Activated T-helper 1 cell treated with anti-CD3 and anti-CD28 coated beads, Interleukin-12 subunit alpha, Interleukin-12 subunit beta, Interleukin-2, Interleukin-4 antibody, amounts not matched to agents 30 ng/mL and 10 ng/mL and 1 ng/mL, durations not matched to agents 14 hours and 24 hours and 36 hours (primary cell): ENCODE measurements around the gene AKAP8L. TPM values are rescaled to one million over a fixed set of nuclear protein-coding genes. Genes with fewer than 3 reads are reported as not detected.

ENCODE experiments used
- DNase-seq: peaks from one replicate; pipeline ENCODE4 v3.0.0; 2021; ENCODE audit warnings: low spot score
- H3K27ac Mint-ChIP-seq: one replicate; pipeline ENCODE4 v1.8.0; 2021; ENCODE audit warnings: mild to moderate bottlenecking, mixed read lengths
- H3K27me3 Mint-ChIP-seq: one replicate; pipeline ENCODE4 v1.8.0; 2022; ENCODE audit warnings: mild to moderate bottlenecking, moderate library complexity, mixed read lengths; ENCODE audit not compliant: insufficient read depth
- H3K36me3 Mint-ChIP-seq: one replicate; pipeline ENCODE4 v1.8.0; 2021; ENCODE audit warnings: low read depth, mixed read lengths
- H3K4me1 Mint-ChIP-seq: one replicate; pipeline ENCODE4 v1.8.0; 2021; ENCODE audit warnings: low read depth, mixed read lengths
- H3K4me3 Mint-ChIP-seq: one replicate; pipeline ENCODE4 v1.8.0; 2021; ENCODE audit warnings: mild to moderate bottlenecking, moderate library complexity, mixed read lengths
- H3K9me3 Mint-ChIP-seq: one replicate; pipeline ENCODE4 v1.8.0; 2021; ENCODE audit warnings: mixed read lengths
- intact Hi-C: fragments of 100-400 bp; cut with micrococcal nuclease; formaldehyde crosslinking; loops from one replicate; pipeline ENCODE4 v1.15.1; 2024
- total RNA-seq: library from RNA; stranded (reverse); gene quantifications from 2 replicates; pipeline ENCODE4 v1.2.3, GENCODE V29; 2022

AKAP8L gene
- total RNA-seq, 1 donor from 2014 or later, result 77.9 TPM

DNA sequence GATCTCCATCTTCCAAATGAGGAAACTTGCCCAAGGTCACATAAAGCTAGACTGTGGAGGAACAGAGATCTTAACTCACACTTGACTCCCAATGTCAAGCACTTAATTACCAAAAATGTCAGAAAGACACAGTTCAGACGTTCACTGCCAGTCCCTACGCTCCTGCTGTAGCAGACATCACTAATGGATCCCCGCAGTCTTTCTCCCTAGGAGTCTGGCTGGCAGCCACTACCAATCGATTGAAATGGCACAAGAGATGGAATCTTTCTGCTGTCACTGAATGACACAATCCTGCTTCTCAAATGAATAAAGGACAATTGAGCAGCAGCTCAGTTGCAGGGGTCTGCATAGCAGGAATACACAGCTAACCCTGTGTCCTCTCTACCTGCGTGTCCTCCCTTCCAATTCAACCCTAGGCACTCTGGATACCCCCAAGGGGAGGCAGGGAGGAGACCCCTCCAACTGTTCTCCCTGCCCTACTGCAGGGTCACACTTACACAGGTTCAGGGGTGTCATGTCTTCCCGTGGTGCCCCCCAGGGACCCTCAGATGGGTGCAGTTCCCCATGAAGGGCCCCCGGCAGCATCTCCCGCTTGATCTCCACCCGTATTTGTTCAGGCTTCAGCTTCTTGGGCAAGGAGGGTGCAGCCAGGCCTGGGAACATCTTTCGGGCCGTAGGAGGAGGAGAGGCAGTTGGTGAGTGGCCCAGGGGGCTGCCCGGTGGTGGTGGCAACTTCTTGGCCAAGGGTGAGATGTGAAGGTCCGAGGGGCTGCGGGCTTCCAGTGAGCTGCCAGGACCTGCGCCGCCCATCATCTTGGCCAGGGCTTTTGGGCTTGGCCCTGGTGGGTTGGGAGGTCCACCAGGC is 7.9 kb upstream of the AKAP8L start:
- peaks cover 47% of the 10 kb centered on the region for H3K36me3 Mint-ChIP-seq
- H3K4me1 Mint-ChIP-seq, result peaks cover 24% of the 10 kb centered on the region

DNA sequence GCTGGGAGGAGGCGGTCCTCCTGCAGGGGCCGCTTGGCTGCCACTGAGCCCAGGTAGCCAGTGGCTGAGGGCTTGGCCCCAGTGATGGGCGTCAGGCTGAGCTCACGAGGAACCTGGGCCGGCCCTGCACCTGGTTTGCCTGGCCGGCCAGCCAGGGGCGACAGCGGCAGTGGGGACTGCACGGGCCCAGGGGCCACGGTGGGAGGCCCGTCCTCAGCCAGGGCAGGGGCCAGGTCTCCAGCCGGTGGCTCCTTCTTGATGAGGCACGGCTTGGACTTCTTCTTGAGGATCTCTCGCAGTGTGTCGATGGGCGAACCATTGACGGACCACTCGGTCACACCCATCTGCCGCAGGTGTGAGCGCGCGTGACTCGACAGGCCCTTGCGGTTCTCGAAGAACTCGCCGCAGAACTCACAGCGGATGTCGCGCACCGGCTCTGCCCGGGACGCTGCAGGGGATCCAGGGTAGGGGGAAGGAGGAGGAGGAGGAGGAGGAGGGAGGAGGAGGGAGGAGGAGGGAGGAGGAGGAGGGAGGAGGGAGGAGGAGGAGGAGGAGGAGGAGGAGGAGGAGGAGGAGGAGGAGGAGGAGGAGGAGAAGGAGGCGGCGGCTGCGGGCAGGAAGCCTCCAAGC is 6.6 kb upstream of the AKAP8L start:
- Mint-ChIP-seq H3K27ac (no peak overlapping the region), H3K27me3 (no peaks in the 10 kb centered on the region), H3K4me1 (peaks cover 11% of the 10 kb centered on the region), H3K9me3 (no peaks in the 10 kb centered on the region), H3K36me3 (peaks cover 43% of the 10 kb centered on the region), H3K4me3 (no peak overlapping the region)
- no peak for DNase-seq
- intact Hi-C loops, result no loop called here

More for the DNA sequence above, 7.9 kb upstream of the AKAP8L start:
- Mint-ChIP-seq H3K4me3 (no peak overlapping the region), H3K27me3 (no peaks in the 10 kb centered on the region), H3K9me3 (no peaks in the 10 kb centered on the region), H3K27ac (peak overlapping the region; percentile 40)
- no peak for DNase-seq
- intact Hi-C loops, result no loop called here

DNA sequence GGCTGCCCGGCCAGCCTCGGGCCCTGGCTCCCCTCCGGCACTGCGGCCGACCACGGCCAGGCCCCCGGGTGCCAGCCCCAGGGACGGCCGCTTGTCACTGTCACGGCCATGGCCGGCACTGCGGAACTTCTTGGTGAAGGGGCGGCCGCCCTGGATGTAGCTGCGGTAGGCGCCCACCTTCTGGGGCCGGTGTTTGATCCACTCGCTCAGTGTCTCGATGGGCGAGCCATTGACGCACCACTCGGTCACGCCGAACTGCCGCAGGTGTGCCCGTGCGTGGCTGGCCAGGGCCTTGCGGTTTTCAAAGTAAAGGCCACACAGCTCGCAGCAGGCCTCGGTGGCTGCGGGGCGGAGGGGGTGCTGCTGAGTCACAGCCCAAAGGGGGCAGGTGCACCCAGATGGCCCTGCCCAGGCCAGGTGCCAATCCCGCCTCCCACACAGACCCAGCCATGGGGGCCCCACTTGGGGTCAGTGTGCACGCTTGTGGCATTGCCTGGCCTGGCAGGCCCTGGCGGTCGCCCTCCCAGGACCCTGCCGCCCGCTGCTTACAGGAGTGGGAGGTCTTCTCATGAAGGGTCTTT is 6.0 kb upstream of the AKAP8L start:
- H3K4me1 Mint-ChIP-seq, result peaks cover 8% of the 10 kb centered on the region
- no peaks in the 10 kb centered on the region for H3K9me3 Mint-ChIP-seq
- no peaks in the 10 kb centered on the region for H3K27me3 Mint-ChIP-seq
- no peak overlapping the region for H3K27ac Mint-ChIP-seq
- H3K36me3 Mint-ChIP-seq, result peaks cover 44% of the 10 kb centered on the region
- intact Hi-C loops, result no loop called here
- no peak overlapping the region for H3K4me3 Mint-ChIP-seq
- DNase-seq, result no peak

DNA sequence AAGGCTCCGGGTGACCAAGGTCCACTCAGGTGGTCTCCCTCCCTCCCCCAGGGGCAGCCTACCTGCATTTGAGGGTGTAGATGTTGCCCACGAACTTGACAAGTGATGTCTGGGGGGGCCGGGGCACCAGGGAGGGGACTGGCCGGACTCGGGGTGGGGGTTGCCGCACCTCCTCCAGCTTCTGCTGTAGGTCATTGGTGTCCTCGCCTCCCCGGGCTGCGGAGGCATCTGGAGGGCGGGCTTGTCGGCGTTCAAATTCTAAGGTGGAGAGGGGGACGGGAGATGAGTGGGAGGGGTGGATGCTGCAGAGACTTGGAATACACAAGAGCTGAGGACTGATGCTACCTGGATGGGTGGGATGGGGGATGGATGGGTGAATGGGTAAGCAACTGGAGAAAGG is 5.3 kb upstream of the AKAP8L start:
- peaks cover 8% of the 10 kb centered on the region for H3K4me1 Mint-ChIP-seq
- DNase-seq, result no peak
- H3K4me3 Mint-ChIP-seq, result no peak overlapping the region
- H3K27ac Mint-ChIP-seq, result no peak overlapping the region
- no peaks in the 10 kb centered on the region for H3K27me3 Mint-ChIP-seq
- no peaks in the 10 kb centered on the region for H3K9me3 Mint-ChIP-seq
- intact Hi-C loops, result no loop called here
- H3K36me3 Mint-ChIP-seq, result peaks cover 45% of the 10 kb centered on the region

DNA sequence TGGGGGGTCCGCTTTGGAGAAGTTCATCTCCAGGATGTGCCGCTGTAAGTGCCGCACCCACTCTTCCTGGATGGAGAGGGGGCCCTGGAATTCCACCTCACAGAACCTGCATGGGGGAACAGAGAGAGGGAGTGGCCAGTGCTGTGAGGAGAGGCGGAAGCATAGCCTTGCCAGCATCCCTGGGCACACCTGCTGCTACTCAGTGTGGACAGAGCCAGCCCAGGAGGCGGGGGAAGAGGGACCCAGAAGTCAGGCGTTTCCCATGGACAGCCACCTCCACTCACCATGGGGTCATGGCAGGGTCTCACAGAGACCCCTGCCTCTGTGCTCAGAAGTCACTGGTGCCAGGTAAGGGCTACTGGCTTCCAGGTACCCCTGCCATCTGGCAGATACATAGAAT is 4.3 kb upstream of the AKAP8L start:
- no peaks in the 10 kb centered on the region for H3K27me3 Mint-ChIP-seq
- H3K4me1 Mint-ChIP-seq, result peaks cover 8% of the 10 kb centered on the region
- no peak for DNase-seq
- intact Hi-C loops, result no loop called here
- H3K36me3 Mint-ChIP-seq, result peaks cover 44% of the 10 kb centered on the region
- no peaks in the 10 kb centered on the region for H3K9me3 Mint-ChIP-seq
- H3K4me3 Mint-ChIP-seq, result no peak overlapping the region
- no peak overlapping the region for H3K27ac Mint-ChIP-seq

DNA sequence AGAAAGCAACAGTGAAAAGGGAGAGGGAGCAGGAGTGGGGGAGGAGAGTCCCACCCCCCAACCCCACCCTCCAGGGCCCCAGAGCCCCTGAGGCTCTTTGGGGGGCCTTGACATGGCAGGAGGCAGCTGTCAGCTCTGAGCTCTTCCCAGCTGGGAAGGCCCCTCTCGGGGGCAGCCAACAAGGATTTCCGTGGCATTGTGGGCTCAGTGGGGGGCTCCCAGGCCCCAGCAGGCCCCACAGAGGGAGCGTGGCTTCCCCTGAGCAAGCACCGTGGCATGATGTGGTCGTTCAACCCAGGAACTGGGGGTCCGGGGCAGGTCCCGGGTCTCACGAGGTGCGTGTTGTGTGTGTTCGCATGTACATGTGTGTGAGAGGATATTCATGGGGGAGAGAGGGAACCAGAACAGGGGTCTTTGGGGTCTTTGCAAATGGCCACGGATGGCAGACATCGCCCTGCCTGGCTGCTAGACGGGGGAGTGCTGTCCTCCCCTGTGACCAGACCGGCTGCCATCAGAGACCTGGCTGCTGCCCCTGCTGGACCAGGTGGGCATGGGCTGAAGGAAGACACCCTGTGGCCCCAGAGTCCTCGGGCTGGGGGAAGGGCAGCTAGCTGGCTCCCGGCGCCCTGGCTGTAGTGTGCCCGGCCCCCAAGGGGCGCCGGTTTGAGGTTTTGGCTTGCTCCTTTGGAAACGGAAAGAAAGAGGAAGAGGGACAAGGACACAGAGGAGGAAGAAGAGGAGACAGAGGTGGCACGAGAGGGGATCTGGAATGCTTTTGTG is 3.7 kb upstream of the AKAP8L start:
- Mint-ChIP-seq H3K27me3 (no peaks in the 10 kb centered on the region), H3K36me3 (peaks cover 42% of the 10 kb centered on the region), H3K4me1 (peaks cover 8% of the 10 kb centered on the region), H3K4me3 (no peak overlapping the region), H3K27ac (no peak overlapping the region), H3K9me3 (no peaks in the 10 kb centered on the region)
- DNase-seq, result no peak
- intact Hi-C loops, result no loop called here

DNA sequence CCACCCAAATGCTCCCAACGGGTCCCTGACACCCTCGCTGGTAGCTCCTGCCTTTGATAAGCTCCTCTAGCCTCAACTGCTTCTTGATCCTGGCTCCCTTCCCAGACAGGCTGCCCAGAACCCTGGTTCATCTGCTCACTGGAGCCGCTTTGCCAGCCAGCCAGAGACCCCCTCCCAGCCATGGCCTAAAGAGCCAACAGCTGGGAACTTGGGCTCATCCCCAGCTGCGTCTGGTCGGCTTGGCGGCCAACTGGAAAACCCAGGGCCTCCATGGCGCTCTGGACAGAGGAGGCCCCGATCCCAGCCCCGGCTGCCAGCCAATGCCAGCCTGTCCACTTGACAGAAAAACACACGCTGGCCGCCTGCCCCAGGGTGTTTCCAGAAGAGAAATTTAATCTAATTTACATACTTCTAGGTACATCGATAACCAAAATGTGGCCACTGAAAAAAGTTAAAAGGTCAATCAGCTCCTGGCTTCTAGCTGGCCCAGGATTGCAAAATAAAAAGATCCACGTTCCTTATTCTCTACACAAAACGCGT is 3.0 kb upstream of the AKAP8L start:
- no peak for DNase-seq
- Mint-ChIP-seq H3K36me3 (peaks cover 36% of the 10 kb centered on the region), H3K27me3 (no peaks in the 10 kb centered on the region), H3K4me1 (peaks cover 13% of the 10 kb centered on the region), H3K27ac (no peak overlapping the region), H3K9me3 (no peaks in the 10 kb centered on the region), H3K4me3 (no peak overlapping the region)
- intact Hi-C loops, result no loop called here

DNA sequence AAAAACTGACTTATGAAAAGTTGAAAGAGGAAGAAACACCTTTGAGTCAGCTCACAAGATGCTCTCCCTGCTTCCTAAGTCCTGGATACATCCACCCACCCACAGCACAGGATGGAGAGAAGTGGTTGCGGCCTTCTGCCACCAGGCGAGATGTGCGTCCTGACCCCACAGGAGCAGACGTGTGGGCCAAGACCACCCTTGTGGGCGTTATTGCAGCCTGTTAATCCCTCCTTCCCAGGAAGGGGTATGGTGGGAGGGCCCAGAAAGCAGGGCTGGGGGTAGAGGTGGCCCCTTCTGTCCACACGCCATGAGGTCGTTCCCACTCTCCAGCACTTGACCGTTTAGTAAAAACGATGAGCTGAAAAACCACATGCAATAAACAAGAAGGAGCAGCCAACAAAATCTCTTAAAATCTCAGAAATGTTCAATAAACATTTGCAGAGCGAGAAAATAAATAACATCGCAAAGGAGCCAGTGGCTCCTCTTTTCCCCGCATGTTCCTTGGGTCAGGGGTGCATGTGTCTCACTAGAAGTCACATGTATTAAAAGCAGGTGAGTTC is 2.4 kb upstream of the AKAP8L start:
- Mint-ChIP-seq H3K27me3 (no peaks in the 10 kb centered on the region), H3K4me3 (no peak overlapping the region), H3K4me1 (peaks cover 14% of the 10 kb centered on the region), H3K27ac (no peak overlapping the region), H3K36me3 (peaks cover 33% of the 10 kb centered on the region), H3K9me3 (no peaks in the 10 kb centered on the region)
- no peak for DNase-seq
- intact Hi-C loops, result no loop called here

DNA sequence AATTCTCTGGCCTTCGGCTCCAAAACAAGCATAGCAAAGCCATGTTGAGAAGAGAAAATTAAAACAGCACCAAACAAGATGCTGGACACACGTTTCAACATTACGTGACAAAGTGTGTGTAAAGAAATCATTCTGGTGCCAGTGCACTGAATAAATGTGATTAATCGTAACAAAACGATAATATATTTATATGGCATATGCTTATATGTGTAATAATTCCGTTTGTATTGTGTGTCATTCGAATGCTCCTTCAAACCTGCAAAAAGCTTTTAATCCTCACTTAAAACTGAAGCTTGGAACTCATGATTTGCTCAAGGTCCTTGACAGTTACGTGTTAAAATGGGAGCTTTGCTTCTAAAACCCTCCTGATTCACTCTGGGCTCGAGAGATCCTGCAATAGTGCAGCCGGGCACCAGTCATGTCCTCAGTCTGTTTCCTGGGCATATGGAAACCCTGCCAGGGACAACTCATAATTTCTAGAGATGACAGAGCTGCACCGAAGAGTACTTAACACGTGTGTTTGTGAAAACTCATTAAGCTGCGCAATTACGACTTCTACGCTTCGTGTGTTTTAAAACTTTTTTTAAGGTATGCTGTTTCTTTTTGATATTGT is 731 bp upstream of the AKAP8L start:
- Mint-ChIP-seq H3K27ac (no peak overlapping the region), H3K9me3 (no peaks in the 10 kb centered on the region), H3K4me3 (peak overlapping the region; percentile 98), H3K27me3 (no peaks in the 10 kb centered on the region), H3K36me3 (peaks cover 33% of the 10 kb centered on the region), H3K4me1 (peaks cover 17% of the 10 kb centered on the region)
- intact Hi-C loops, result loop anchor here (1.0 to 5.0 kb wide), 11 partner anchors 13 to 847 kb away; partner anchors contain the start of genes AKAP8 and NDUFB7
- DNase-seq, result no peak

DNA sequence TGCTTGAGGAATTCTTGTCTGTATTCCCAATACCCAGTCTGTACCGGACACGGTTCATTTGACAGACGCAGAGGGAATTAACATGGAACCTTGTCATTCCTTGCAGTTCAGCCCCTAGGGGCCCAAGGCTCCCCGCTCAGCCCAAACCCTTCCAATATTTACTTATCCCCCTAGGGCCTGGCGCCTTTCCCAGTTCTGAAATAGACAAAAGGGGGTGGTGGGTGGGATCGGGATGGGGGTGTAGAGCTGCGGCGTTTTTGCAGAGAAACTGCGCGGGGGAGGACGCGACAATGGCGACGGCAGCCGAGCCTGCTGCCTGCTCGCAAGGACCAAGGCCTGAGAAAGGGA is 583 bp downstream of the AKAP8L start:
- intact Hi-C loops, result loop anchor here (5.0 kb wide), 1 partner anchor 846 kb away; the partner anchor contains the start of gene NDUFB7
- Mint-ChIP-seq H3K36me3 (peaks cover 26% of the 10 kb centered on the region), H3K4me1 (peaks cover 21% of the 10 kb centered on the region), H3K9me3 (no peaks in the 10 kb centered on the region), H3K27me3 (no peaks in the 10 kb centered on the region), H3K4me3 (peak overlapping the region; percentile 98), H3K27ac (peak overlapping the region; percentile 58)
- DNase-seq, result no peak

DNA sequence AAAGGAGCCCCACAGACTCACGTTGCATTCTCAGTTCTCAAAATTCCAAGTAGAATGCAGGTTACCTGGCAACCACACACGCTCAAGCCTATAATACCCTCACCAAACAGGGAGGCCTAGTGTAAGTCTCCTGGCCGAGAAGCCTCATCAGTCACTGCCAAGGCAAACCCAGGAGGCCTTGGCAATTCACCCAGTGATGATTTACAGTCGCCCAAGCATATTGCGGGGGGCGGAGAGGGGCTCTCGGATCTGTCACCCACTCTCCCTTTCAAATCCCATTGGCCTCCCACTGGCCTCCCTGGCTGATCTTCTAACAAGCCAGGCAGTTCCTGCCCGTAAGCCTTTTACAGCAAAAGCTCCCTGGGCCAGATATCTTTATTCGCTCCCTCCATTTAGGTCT is 1.1 kb downstream of the AKAP8L start:
- intact Hi-C loops, result loop anchor here (5.0 kb wide), 1 partner anchor 845 kb away; the partner anchor contains the start of gene NDUFB7
- Mint-ChIP-seq H3K27ac (peak overlapping the region; percentile 2), H3K4me1 (peaks cover 26% of the 10 kb centered on the region), H3K36me3 (peaks cover 21% of the 10 kb centered on the region), H3K4me3 (peak overlapping the region; percentile 98), H3K27me3 (no peaks in the 10 kb centered on the region), H3K9me3 (no peaks in the 10 kb centered on the region)
- no peak for DNase-seq

DNA sequence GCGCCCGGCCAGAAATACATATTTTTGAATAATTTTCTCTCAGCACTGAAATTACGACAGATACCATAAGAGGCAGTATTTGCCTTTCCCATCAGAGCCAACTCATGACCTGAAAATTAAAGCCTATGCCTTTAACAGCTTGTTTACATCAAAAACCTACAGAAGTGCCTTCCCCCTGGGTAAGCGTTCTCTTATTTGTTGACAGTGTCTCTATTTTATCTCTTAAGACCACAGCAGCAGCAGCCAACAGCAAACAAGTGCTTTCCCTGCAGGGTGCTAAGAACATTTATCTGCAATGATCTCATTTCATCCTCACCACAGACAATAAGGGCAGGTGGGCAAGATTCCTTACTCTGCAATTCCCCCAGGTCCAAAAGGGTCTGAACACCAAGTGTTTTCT is 6.0 kb downstream of the AKAP8L start:
- H3K36me3 Mint-ChIP-seq, result peaks cover 17% of the 10 kb centered on the region
- no peaks in the 10 kb centered on the region for H3K9me3 Mint-ChIP-seq
- H3K27me3 Mint-ChIP-seq, result no peaks in the 10 kb centered on the region
- no peak for DNase-seq
- intact Hi-C loops, result no loop called here
- H3K27ac Mint-ChIP-seq, result no peak overlapping the region
- peaks cover 32% of the 10 kb centered on the region for H3K4me1 Mint-ChIP-seq
- no peak overlapping the region for H3K4me3 Mint-ChIP-seq
